Hematopoietic multipotent progenitor cell treated with erythropoietin and hydrocortisone succinate and interleukin-3 and kit ligand, for 8 days (in vitro differentiated cells): ENCODE results near the gene EGFL8.

Experiments used
- DNase-seq: peaks from one replicate; pipeline ENCODE4 v3.0.0-alpha.2; 2015

Gene EGFL8

GRCh38 chr6:32147401-32148132 is 16.8 kb upstream of the EGFL8 start:
- peak; percentile 62 for DNase-seq

- peak; percentile 88 for DNase-seq
Observed at GRCh38 chr6:32148289-32149091, 15.9 kb upstream of the EGFL8 start.

GRCh38 chr6:32149092-32149755 is 15.2 kb upstream of the EGFL8 start:
- DNase-seq: no peak

- DNase-seq: no peak
Observed at GRCh38 chr6:32149932-32150870, 14.2 kb upstream of the EGFL8 start.

- no peak for DNase-seq
Observed at GRCh38 chr6:32151181-32151862, 13.1 kb upstream of the EGFL8 start.

- DNase-seq: no peak
Observed at GRCh38 chr6:32151863-32152768, 12.3 kb upstream of the EGFL8 start, which contains the start of gene PRRT1. TSS of gene PRRT1 (minus strand) at chr6:32151939. CDS start at chr6:32151827, 112 bp downstream.

- DNase-seq: no peak
Observed at GRCh38 chr6:32152769-32153563, 11.4 kb upstream of the EGFL8 start.

GRCh38 chr6:32153564-32154513 is 10.6 kb upstream of the EGFL8 start, which contains the start of gene PPT2:
TSS of gene PPT2 (plus strand) at chr6:32154141. CDS start at chr6:32154595, 454 bp downstream.
- DNase-seq: peak; percentile 96

- DNase-seq: no peak
Observed at GRCh38 chr6:32154514-32155161, 9.8 kb upstream of the EGFL8 start.

GRCh38 chr6:32156891-32157290 is 7.5 kb upstream of the EGFL8 start:
- no peak for DNase-seq

- DNase-seq: no peak
Observed at GRCh38 chr6:32158052-32158451, 6.3 kb upstream of the EGFL8 start.

- DNase-seq: no peak
Observed at GRCh38 chr6:32163559-32164258, 686 bp upstream of the EGFL8 start.

- DNase-seq: peak; percentile 44
Observed at GRCh38 chr6:32166411-32167061, 2.1 kb downstream of the EGFL8 start.

GRCh38 chr6:32167154-32167760 is 2.9 kb downstream of the EGFL8 start:
- no peak for DNase-seq

- DNase-seq: peak; percentile 97
Observed at GRCh38 chr6:32167761-32168262, 3.4 kb downstream of the EGFL8 start.

- DNase-seq: peak; percentile 59
Observed at GRCh38 chr6:32168350-32168749, 4.0 kb downstream of the EGFL8 start.
